ENCODE data around the gene FAM43B.

- TF ChIP-seq POLR2A (IDR thresholded peaks at IDR 0.05; ENCODE audit: low read depth, low read length) = no peak
- no peak for TF ChIP-seq POLR2AphosphoS5 (IDR thresholded peaks at IDR 0.05; ENCODE audit: low read depth, low read length)
- no peak for TF ChIP-seq TAF1 (IDR thresholded peaks at IDR 0.05; ENCODE audit: borderline replicate concordance, low read depth, low read length)
These were observed 514 bp downstream of the FAM43B start for GRCh38 chr1:20552728-20553445.
